Measurements from ENCODE around the gene EHMT1.
"Not testable (repeated sequence)": the region's sequence is repeated elsewhere in the genome, so short reads cannot be mapped to it uniquely, and the experiment has no call there.

EHMT1 gene

DNA sequence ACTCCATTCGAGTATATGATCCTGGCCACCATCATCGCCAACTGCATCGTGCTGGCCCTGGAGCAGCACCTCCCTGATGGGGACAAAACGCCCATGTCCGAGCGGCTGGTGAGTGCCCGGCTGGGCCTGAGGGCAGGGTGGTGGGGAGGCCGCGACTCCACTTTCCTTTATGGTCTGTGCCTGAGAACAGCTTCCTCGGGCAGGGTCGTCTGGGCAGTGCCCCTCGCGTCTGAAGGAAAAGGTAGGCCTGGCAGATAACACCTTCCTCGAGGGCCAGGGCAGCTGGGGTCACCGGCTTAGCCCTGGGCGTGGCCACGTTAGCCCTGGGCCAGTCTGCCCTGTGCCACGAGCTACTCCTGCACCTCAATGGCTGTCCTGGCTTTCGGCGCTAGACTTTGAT, 260.2 kb downstream of the EHMT1 start:
- FAIRE-seq (no peak), DNase-seq (ENCODE audit: insufficient read length, low spot score) (no peak)

DNA sequence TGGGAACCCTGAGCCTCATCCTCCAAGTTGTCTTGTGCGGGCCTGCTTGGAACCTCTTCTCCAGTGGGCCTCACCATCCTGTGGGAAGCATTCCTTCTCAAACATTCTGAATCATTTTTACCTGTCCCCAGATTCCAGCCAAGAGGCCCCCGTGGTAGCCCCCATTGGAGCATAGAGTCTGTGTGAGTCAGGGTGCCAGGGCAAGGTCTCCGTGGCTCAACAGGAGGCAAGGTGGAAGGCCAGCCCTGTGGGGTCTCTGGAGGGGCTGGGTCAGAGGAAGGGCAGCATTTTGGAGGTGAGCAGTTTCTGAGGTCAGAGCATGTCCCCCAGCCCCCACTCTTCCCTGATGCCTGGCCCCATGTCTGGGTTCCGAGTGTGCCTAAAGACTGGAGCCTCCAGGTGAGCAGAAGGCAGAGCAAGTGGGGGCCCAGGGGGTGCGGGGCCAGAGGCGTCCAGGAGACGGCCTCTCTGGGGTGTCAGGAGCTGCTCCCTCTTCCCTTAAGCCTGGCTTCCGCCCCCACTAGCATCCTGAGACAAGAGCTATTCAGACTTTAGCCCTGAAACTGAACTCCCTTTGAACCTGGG, 260.9 kb downstream of the EHMT1 start:
- DNase-seq (ENCODE audit: insufficient read length, low spot score) (no peak), FAIRE-seq (no peak)

DNA sequence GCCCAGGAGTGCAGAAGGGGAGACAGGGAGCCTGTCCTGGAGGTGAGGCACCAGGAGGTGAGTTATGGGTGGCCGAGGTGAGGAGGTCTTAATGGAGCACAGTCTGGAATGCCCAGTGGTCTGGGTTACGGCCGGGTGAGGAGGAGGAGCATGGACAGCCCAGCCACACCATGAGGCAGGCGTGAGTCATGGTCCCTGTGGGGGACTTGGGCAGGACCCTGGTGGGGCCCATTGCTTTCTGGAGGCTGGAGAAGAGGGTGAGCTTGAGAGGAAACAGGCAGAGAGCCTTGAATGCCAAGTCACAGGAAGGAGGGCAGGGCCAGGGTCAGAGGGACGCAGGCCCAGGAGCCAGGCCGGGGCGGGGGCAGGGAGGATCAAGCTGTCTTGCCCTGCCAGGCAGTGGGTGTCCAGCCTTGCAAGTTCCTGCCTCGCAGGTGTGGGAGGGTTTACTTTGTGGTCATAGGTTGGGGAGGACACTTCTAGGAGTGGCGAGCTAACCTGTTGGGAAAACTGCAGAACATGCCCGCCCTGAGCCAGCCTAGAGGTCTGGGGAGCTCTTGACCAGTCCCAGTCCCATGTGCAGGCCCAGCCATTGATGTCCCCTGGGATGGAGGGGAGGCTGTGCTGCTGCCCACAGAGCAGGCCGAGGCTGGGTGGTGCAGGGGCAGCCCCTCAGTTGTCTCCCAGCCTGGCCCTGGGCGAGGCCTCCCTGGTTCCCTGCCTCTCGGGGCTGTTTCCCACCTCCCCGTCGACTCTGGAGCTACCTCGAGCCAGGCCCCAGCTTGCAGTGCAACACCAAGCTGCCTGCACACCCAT, 261.6 kb downstream of the EHMT1 start:
- no peak for FAIRE-seq

DNA sequence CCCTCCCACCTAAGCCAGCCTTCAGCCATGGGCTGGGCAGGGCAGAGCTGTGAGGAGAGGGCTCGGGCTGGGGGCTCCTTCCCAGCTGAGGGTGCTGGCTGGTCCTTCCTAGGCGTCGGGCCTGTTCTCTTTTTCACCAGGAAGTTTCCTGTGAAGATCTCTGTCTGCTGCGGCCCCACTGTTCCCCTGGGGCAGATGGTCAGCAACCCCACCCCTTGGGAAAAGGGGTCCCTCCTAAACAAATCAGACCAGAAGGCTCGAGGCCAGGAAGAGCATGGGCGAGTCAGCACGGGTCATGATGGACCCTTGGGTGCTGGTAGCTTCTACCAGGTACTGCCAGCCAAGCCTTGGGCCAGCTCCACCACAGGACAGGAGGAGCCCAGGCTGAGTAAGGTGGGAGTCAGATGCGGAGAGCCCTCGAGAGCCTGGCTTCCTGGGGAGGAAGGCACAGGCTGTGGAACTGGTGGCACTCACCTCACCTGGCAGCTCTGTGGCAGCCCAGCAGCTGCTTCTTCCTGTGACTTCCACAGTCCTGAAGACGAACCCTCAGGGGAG, 262.2 kb downstream of the EHMT1 start:
- FAIRE-seq (no peak), DNase-seq (ENCODE audit: insufficient read length, low spot score) (no peak)

More for the DNA sequence above, 261.6 kb downstream of the EHMT1 start:
- DNase-seq (ENCODE audit: insufficient read length, low spot score): no peak

DNA sequence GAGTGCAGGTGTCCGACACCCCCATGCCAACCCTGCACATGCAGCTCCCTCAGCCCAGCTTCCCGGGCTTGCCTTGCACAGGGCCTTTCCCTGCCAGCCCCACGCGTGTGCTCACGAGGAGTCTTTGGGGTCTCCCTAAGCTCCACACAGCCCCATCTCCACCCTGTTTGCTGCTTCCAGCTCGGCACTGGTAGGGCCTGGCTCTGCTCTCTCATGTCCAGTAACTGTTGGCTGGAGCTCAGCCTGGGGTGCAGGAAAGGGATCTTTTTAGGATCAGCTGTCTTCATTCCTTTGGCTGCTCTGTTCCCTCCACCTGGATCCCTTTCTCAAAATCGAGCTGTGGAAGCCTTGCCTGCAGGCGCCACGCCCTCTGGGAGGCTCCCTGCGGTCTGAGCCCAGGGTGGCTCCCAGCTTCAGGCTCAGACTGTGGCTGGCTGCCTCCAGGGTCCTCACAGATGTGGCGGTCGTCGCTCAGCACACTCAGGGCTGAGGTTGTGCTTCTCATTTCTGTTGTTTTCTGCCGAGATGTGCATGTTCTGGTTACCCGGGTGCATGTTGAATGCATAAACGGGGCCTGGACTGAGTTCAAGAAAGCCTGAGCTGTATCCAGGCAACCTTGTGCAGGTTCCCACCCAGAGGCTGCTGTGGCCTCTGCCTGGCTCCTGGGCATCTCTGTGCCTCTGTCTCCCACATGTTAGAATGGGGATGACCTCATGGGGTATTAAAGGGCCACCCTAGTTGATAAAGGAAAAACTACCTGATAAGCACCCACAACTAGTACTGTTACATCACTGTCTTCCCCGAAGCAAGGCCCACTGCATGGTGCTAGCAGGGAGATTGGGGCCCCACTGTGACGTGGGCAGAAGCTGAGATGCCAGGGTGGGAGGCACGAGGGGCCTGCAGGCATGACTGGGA, 263.0 kb downstream of the EHMT1 start:
- no peak for FAIRE-seq
- no peak for DNase-seq (ENCODE audit: insufficient read length, low spot score)

DNA sequence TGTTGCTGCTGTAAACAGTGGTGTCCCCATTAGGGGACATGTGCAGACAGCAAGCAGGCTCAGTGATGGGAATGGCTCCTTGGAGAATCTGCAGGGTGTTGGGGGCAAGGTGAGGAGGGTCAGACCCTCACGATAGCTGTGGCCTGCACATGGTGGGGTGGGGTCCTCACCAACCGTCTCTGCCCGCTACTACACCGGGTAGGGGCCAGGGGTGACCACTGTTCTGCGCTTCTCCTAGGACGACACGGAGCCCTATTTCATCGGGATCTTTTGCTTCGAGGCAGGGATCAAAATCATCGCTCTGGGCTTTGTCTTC, 263.7 kb downstream of the EHMT1 start:
- DNase-seq (ENCODE audit: insufficient read length, low spot score): no peak
- FAIRE-seq: no peak

DNA sequence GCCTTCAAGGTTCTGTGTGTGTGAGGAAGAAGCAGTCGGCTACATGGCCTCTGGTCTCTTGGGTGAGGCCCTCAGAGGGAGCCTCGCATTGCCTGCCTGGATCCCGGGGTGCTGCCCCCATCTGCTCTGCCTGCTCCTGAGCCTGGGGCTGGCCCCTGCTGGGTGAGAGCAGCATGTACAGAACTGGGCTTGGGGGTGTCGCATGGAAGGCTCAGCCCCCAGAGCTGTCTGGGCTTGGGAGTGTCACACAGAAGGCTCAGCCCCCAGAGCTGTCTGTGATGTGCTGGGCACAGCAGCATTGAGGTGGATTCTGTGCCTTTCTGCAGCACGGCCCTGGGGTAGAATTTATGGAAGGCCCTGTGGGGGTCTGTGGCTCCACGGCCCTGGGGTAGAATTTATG, 265.2 kb downstream of the EHMT1 start:
- not testable (repeated sequence) for DNase-seq (ENCODE audit: insufficient read length, low spot score); FAIRE-seq

DNA sequence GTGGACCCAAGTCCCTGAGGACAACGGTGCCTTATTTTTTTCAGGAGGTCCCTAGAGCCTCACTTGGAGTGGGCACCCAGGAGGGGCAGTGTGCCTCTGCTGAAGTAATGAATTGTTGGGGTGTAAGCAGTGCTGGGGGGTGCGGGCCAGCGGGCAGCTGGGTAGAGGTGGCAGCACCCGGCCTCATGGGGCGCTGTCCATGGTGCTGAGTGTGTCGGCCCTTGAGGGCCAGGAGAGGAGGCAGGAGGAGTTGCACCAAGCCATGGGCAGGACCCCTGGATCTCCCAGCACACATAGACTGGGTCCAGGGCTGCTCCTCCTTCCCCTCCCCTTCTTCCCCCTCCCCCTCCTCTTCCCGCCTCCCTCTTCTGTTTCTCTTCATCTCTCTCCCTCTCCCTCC, 265.7 kb downstream of the EHMT1 start:
- DNase-seq (ENCODE audit: insufficient read length, low spot score); FAIRE-seq: not testable (repeated sequence)

DNA sequence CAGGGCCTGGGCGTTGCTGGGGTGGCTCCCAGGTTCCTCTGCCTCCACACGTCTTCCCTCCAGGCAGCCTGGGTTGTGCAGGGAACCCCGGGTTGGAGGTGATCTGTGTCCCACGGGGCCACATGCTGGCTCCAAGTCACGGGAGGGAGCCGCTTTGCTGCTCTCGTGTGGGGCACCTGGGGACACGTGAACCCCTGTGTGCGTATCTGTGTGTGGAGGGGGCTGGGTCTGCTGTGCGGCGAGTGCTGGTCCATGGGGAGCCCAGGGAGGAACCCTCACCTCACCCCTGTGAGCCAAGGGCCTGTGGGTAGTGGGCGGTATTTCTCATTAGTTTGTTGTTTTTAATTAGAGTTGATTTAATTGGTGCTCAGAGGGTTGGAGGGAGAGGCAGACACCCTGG, 266.3 kb downstream of the EHMT1 start:
- DNase-seq (ENCODE audit: insufficient read length, low spot score); FAIRE-seq: not testable (repeated sequence)
